ENCODE measurements around the gene IGF2BP3. TPM values are rescaled to one million over a fixed set of nuclear protein-coding genes. Genes with fewer than 3 reads are reported as not detected.

IGF2BP3 gene
- total RNA-seq, 4 donors from 2014 or later: 1.1 TPM; not detected in 3

DNA sequence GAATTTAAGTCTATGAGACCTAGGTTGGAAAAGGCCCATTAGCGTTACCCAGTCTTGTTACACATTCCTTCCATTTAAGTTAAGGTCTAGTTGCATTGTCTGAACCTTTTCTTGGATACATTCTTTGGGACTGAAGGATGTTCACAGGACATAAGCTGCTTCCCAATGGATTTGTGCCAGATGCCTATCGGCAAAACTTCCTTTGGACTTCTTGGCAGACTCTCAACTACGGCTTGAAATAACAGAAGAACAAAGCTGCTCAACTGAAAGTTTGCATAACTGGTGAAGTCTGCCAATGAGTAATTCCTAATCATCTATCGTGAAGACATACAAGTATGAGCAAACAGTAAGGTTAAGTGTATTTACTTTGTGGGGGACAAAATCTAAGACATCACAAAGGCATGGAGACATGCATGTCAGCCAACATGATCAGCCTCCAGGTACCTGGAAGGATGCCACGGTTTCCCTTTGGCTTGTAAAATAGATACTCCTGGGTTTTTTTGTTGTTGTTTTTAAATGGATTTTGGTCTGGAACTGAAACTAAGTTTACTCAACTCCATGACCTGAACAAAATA, 135.7 kb downstream of the IGF2BP3 start:
- TF ChIP-seq, protein P1, sequence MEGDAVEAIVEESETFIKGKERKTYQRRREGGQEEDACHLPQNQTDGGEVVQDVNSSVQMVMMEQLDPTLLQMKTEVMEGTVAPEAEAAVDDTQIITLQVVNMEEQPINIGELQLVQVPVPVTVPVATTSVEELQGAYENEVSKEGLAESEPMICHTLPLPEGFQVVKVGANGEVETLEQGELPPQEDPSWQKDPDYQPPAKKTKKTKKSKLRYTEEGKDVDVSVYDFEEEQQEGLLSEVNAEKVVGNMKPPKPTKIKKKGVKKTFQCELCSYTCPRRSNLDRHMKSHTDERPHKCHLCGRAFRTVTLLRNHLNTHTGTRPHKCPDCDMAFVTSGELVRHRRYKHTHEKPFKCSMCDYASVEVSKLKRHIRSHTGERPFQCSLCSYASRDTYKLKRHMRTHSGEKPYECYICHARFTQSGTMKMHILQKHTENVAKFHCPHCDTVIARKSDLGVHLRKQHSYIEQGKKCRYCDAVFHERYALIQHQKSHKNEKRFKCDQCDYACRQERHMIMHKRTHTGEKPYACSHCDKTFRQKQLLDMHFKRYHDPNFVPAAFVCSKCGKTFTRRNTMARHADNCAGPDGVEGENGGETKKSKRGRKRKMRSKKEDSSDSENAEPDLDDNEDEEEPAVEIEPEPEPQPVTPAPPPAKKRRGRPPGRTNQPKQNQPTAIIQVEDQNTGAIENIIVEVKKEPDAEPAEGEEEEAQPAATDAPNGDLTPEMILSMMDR (IDR thresholded peaks at IDR 0.05): no peak
- TF ChIP-seq POLR2A (IDR thresholded peaks at IDR 0.05): no peak
- H3K9me3 ChIP-seq: no peaks in the 10 kb centered on the region
- no peak overlapping the region for H3K4me3 ChIP-seq
- H3K27ac ChIP-seq: no peak overlapping the region
- no peak for DNase-seq
- no peaks in the 10 kb centered on the region for H3K27me3 ChIP-seq
- H3K4me1 ChIP-seq: peaks cover 0 to 20% (median 2%) of the 10 kb centered on the region in 4 donors
- no peaks in the 10 kb centered on the region for H3K36me3 ChIP-seq

DNA sequence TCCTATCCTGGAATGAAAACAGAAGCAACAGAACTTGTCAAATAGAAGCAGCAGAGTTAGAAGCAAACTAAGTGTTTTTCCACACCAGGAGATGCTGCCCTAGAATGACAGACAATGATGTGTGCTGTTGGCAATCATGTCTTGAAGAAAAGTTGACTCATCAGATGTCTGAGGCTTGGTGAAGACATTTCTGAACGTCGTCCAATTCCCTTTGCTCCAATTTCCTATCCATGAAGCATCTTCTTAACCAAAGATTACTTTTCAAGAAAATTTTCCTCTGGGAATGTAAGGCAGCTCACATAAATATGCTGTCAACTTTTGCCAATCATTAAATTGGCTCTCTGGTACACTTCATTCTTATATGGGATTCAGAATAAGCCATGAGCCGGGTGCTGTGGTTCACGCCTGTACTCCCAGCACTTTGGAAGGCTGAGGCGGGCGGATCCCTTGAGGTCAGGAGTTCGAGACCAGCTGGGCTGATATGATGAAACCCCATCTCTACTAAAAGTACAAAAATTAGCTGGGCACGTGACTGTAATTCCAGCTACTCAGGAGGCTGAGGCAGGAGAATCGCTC, 136.5 kb downstream of the IGF2BP3 start:
- Histone ChIP-seq H3K36me3 (no peaks in the 10 kb centered on the region), H3K27me3 (no peaks in the 10 kb centered on the region), H3K9me3 (no peaks in the 10 kb centered on the region), H3K27ac (no peak overlapping the region), H3K4me1 (peaks cover 0 to 20% (median 2%) of the 10 kb centered on the region in 4 donors), H3K4me3 (no peak overlapping the region)
- TF ChIP-seq, protein P1 (IDR thresholded peaks at IDR 0.05): no peak
- no peak for TF ChIP-seq POLR2A (IDR thresholded peaks at IDR 0.05)
- DNase-seq: no peak

DNA sequence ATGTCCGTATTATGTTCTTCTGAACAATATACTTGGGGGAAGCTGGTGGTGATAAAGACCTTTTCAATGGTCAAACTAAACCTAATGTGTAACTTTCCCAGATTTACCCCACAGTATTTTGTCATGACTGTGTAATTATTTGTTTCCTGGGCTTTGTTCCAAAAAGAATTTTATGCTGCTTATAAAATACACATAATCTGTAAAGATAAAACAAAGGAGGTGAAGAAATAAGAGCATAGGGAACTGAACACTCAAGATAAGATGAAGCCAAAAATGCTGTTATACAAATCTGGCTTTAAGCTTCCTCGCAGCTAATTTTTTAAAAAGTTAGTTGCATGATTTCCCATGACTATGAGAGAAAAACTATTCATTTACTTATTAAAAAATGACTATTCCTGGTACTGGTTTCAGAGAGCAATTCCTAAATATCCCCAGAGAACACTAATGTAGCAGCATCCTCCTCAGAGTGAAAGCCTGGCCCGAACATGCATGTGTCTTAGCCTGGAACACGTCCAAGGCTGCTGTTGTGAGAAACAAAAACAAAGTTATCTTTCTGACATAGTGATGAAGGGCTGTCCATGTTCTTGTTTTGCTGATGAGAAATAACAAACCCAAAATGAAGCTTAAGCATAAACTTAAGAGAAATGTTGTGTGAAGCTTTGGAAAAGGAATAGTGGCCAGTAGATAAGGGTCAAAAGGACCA, 137.2 kb downstream of the IGF2BP3 start:
- Histone ChIP-seq H3K9me3 (no peaks in the 10 kb centered on the region), H3K4me1 (peaks cover 0 to 20% (median 2%) of the 10 kb centered on the region in 4 donors), H3K27ac (no peak overlapping the region), H3K27me3 (no peaks in the 10 kb centered on the region), H3K36me3 (no peaks in the 10 kb centered on the region), H3K4me3 (no peak overlapping the region)
- no peak for DNase-seq
- TF ChIP-seq, protein P1 (IDR thresholded peaks at IDR 0.05): no peak
- TF ChIP-seq POLR2A (IDR thresholded peaks at IDR 0.05): no peak

DNA sequence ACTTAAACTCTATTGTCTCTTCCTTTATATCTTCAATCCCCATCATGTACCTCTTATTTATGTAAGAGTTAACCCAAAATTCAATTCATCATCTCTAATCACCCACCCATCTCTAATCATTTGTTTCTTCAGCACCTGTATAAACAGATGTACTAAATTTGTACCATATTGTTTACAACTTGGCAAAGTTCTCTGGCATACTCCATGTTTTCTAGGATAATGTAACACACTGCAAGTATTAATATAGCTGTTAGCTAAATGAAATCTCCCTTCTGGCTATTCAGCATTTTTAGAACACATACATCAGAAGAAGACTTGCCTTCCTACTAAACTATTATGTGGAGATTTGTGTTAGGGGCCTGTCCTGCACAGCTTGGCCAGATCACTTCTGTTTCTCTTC, 138.1 kb downstream of the IGF2BP3 start:
- H3K9me3 ChIP-seq: no peaks in the 10 kb centered on the region
- DNase-seq: no peak
- H3K36me3 ChIP-seq: no peaks in the 10 kb centered on the region
- no peak overlapping the region for H3K27ac ChIP-seq
- peaks cover 0 to 20% (median 2%) of the 10 kb centered on the region in 4 donors for H3K4me1 ChIP-seq
- H3K27me3 ChIP-seq: no peaks in the 10 kb centered on the region
- no peak overlapping the region for H3K4me3 ChIP-seq
- TF ChIP-seq POLR2A (IDR thresholded peaks at IDR 0.05): no peak
- TF ChIP-seq, protein P1 (IDR thresholded peaks at IDR 0.05): no peak

DNA sequence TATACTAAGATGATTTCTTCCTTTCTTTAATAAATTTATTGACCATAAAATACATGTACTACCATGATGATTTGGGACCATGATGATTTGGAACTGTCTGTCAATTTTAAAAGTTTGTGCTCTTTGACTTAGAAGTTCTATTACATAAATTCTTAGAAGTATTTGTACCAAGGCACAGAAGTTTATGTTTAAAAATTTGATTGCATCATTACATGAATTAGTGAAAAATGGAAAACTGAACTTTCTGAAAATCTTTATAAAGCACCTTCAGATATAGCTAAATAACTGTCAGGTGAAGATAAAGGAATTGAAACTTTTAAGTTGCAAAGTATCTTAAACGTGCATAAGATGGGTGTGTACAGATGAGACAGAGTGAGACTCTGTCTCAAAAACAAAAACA, 139.2 kb downstream of the IGF2BP3 start:
- Histone ChIP-seq H3K4me3 (no peak overlapping the region), H3K36me3 (no peaks in the 10 kb centered on the region), H3K27ac (no peak overlapping the region), H3K27me3 (no peaks in the 10 kb centered on the region), H3K9me3 (no peaks in the 10 kb centered on the region), H3K4me1 (peaks cover 0 to 20% (median 2%) of the 10 kb centered on the region in 4 donors)
- no peak for TF ChIP-seq POLR2A (IDR thresholded peaks at IDR 0.05)
- TF ChIP-seq, protein P1 (IDR thresholded peaks at IDR 0.05): no peak
- no peak for DNase-seq
